MM.1S (cell line): ENCODE data around the gene USP9Y.

Source experiments
- CTCF ChIP-seq: fragments of 300-600 bp; sonication (generic); IDR thresholded peaks from 2 replicates; pipeline ENCODE4 v1.5.1; 2016; ENCODE audit warnings: antibody characterized with exemption, low read length, mixed read lengths
- EZH2 ChIP-seq: fragments of 300-600 bp; sonication (generic); optimal IDR thresholded peaks from 2 replicates; pipeline ENCODE3; 2017; ENCODE audit warnings: low read depth, mild to moderate bottlenecking, antibody characterized with exemption, low read length, mixed read lengths
- EZH2phosphoT487 ChIP-seq: fragments of 300-600 bp; sonication (generic); IDR thresholded peaks from 2 replicates; pipeline ENCODE4 v1.6.1; 2018; ENCODE audit warnings: antibody characterized with exemption, low read length

- TF ChIP-seq CTCF (no peak), EZH2phosphoT487 (no peak), EZH2 (no peak)
Observed at GRCh38 chrY:12702174-12702573, 1.1 kb downstream of the USP9Y start.
